GM19193 (cell line): Measurements from ENCODE around the gene ZNF425.

ENCODE experiments used
- POLR2A ChIP-seq: IDR thresholded peaks from 4 replicates; pipeline ENCODE4 v1.6.1; 2011; ENCODE audit not compliant: insufficient read depth, insufficient read length; ENCODE audit errors: extremely low read depth

The ZNF425 gene

DNA sequence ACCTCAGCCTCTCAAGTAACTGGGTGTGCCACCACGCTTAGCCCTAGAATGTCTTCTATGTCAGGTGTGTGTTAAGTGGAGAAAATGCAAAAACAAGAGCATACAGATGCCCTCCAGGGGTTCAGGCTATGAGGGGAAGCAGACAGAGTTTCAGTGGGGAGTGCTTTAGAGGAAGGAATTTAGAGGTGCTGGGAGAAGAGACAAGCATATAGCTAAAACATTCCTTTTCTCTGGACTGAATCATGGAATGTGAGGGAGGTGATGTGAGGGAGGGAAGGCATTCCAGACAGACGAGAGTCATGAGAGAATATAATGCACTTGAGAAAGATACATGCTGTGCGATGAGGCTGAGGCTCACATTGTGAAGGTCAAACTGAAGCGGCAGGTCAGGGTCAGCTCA, 29.0 kb downstream of the ZNF425 start:
- no peak for TF ChIP-seq POLR2A

DNA sequence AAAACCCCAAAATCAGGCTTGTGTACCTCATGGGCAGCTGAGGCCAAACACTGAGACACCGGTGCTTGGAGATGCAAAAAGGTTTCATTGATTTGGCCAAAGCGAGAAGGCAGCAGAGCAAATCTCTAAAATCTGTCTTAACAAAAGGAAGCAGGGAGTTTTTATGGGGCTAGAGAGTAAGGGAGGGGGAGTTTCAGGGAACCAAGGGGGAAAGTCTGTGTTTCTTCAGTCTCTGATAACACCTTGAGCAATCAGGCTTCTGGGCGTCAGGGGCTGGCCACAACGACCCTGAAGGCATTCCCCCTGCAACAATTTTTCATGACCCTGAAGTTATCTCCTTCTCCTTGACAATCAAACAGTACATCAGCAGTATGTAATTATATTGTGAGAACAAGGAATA, 32.9 kb downstream of the ZNF425 start:
- no peak for TF ChIP-seq POLR2A

DNA sequence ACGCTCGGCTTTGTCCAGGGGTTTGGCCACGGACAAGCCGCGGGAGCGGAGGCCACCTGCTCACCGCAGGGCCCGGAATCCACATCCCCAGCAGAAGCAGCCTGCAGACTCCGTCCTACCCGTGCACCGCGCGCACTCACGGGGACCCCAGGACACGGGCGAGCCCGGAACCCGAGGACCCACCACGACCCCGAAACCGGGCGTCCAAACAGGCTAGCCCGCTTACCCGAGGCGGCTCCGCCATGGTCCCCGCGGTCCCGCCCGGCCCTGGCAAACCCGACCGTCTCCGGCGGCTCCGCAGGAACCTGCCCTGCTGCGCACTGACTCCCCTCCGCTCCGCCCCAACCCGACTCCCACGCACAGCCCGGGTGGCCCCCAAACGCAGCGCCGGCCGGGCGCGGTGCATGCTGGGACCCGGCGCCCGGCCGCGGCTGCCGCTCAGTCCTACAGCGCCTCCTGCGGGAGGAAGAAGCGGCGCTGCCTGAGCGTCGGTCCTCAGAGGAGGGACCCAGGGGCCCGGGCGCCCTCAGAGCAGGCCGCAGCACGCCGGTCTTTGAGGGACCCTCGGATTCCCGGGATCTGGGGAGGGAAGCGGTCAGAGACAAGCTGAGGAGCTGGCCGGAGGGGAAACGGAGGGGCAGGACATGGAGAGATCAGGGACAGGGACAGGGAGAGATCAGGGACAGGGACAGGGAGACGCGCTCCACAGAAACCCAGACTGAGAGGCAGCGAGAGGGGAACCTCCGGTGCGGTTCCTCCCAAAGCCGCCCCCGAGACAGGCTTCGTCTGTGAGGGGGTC, 35.5 kb downstream of the ZNF425 start, which contains the start of gene ZNF786:
TSS of gene ZNF786 (minus strand) at position 322 of the 799 bp plus-strand sequence. CDS start at position 244, 78 bp downstream.
- TF ChIP-seq POLR2A = peak; percentile 92

DNA sequence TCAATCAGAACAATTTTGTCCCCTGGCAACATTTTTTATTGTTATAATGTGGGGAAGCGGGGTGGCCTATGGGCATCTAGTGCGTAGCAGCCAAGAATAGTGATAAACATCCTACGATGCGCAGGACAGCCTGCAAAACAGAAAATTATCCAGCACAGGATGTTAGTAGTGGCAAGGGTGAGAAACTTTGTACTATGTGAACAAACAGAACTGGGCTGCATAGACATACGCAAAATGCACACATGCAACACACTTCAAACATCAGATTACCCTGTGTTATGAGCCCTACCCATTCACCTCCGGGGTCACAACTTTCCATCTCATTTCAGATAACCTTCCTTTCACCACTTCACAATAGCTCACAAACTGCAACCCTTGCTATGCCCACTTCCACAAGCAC, 38.7 kb downstream of the ZNF425 start:
- no peak for TF ChIP-seq POLR2A

DNA sequence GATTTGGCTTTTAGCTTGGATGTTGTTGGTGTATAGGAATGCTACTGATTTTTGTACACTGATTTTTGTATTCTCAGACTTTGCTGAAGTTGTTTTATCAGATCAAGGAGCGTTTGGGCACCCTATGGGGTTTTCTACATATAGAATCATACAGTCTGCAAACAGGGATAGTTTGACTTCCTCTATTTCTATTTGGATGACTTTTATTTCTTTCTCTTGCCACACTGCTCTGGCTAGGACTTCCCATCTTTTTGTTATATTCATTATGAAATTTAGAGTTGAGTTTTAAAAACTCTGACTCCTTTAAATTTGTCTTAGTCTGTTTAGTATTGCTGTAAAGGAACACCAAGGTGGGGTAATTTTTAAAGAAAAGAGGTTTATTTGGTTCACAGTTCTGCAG, 40.3 kb downstream of the ZNF425 start:
- no peak for TF ChIP-seq POLR2A

DNA sequence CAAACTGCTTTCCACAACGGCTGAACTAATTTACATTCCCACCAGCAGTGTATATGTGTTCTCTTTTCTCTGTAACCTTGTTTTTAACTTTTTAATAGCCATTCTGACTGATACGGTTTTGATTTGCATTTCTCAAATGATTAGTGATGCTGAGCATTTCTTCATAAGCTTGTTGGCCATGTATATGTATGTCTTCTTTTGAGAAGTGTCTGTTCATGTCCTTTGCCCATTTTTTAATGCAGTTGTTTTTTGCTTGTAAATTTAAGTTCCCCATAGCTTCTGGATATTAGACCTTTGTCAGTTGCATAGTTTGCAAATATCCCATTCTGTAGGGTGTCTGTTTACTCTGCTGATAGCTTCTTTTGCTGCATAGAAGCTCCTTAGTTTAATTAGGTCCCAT, 41.7 kb downstream of the ZNF425 start:
- no peak for TF ChIP-seq POLR2A

DNA sequence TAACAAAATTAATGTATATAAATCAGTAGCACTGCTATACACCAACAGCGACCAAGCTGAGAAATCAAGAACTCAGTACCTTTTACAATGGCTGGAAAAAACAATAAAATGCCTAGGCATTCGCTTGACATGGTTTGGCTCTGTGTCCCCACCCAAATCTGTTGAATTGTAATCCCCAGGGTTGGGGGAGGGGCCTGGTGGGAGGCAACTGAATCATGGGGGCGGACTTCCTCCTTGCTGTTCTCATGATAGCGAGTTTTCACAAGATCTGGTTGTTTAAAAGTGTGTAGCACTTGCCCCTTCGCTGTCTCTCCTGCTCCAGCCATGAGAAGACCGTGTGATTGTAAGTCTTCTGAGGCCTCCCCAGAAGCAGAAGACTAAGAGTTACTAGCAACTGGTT, 44.2 kb downstream of the ZNF425 start:
- TF ChIP-seq POLR2A = no peak

DNA sequence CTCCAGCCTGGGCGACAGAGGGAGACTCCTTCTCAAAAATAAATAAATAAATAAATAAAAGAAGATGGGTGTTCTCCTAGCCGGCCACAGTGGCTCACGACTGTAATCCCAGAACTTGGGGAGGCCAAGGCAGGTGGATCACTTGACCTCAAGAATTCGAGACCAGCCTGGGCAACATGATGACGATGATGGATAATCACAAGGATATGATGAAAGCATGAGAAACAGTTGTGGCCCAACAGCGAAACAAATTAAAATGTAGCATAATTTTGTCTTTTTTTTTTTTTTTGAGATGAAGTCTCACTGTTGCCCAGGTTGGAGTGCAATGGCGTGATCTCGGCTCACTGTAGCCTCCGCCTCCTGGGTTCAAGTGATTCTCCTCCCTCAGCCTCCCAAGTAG, 48.5 kb downstream of the ZNF425 start:
- no peak for TF ChIP-seq POLR2A

DNA sequence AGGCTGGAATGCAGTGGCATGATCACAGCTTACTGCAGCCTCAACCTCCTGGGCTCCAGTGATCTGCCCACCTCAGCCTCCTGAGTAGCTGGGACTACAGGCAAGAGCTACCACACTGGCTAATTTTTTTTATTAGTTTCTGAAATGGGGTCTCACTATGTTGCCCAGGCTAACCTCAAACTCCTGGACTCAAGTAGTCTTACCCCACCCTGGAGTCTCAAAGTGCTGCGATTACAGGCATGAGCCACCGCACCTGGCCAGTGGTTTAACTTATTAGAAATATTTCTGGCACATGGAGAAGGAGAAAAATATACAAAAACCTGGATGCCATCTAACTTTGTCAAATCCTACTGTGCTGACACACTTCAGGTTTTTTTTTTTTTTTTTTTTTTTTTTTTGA, 50.8 kb downstream of the ZNF425 start:
- TF ChIP-seq POLR2A = no peak

DNA sequence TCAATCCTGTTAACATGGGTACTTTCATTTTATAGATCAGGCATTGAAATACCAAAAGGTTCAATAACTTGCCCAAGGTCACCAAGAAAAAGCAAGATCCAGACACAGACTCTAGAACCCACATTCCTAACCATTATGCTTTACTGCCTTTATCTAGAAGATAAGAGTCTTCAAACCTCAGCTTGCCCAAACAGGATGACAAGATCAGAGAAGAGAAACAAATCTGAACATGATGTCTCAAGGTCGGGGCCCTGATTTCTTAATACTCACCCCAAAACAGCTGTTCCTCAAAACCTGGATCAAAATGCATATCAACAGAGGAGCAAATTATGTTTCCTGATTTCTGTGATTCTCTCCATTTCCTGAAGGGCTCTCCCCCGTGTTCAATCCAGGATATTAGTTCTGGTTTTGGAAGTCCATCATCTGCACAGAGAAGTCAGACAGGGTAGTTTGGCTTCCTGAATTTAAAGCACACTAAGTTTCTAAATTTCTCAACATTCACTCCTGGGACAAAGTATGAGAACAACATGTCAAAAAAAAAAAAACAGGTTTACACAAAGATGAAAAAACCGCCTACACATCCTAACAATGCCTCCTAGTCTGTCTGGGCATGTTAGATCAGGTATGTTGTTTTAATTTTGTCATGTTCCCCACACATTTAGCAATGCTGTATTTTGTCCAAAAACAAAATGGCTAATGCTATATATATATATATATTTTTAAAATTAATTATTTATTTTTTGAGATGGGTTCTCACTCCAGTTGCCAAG, 51.8 kb downstream of the ZNF425 start:
- no peak for TF ChIP-seq POLR2A

DNA sequence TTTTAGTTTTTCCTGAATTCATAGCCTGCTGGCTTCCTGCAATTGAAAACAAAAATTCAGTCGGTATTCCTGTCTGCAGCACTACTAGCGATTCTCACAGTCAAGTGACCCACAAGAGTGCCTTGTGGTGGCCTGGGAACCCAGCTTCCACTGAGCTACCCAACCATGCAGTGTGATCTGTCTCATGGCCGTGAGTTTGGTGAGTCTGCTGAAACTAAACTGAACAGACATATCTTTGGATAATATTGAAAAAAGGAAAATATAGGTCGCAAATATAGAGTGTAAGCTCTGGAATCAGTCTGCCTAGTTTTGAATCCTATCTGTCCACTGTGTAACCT, 53.7 kb downstream of the ZNF425 start:
- no peak for TF ChIP-seq POLR2A

DNA sequence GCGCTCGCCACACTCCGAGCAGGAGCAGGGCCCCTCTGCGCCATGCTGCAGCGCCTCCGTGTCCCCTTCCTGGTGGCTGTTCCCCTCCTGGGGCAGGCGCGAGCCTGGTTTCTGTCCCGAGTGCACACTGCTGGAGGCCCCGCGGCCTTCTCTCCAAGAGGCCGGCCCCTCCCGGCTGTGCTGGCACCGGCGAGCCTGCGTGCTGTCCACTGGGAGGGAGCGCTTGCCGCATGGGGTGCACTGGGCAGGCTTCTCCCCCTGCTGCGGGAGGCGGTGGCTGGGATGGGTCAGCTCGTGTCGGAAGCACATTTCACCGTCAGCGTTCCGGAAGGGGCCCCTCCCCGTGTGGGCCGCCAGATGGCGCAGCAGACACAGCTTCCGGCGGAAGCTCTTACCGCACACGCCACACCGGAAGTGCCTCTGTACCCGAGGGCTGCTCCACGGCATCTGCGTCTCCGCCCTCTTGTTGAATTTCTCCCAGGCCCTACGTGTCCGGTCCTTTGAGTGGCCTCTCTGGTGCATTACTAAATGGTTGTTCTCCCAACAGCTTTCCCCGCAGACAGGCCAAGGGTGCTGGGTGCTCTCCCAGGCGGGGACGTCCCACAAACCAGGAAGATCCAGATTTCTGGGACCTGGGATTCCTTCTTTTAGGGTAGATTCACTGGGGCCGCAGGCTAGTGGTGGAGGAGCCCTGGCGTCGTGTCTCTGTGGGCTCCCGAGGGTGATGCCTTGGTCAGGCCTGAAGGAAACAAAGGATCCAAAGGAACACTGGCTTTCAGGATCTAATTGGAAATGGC, 54.3 kb downstream of the ZNF425 start:
- TF ChIP-seq POLR2A = no peak

DNA sequence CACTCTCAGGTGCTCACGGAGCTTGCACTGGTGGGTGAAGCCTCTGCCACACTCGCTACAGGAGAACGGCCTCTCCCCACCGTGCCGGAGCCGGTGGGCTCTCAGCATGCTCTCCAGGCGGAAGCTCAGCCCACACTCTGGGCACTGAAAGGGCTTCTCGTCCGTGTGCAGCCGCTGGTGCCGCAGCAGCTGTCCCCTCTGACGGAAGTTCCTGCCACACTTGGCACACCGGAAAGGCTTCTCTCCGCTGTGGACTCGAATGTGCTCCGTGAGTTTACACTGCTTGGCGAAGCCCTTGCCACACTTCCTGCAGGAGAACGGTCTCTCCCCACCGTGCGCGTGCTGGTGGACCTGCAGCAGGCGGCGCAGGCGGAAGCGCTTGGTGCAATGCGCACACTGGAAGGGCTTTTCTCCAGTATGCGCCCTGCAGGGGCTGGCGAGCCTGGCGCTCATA, 54.9 kb downstream of the ZNF425 start:
- no peak for TF ChIP-seq POLR2A

DNA sequence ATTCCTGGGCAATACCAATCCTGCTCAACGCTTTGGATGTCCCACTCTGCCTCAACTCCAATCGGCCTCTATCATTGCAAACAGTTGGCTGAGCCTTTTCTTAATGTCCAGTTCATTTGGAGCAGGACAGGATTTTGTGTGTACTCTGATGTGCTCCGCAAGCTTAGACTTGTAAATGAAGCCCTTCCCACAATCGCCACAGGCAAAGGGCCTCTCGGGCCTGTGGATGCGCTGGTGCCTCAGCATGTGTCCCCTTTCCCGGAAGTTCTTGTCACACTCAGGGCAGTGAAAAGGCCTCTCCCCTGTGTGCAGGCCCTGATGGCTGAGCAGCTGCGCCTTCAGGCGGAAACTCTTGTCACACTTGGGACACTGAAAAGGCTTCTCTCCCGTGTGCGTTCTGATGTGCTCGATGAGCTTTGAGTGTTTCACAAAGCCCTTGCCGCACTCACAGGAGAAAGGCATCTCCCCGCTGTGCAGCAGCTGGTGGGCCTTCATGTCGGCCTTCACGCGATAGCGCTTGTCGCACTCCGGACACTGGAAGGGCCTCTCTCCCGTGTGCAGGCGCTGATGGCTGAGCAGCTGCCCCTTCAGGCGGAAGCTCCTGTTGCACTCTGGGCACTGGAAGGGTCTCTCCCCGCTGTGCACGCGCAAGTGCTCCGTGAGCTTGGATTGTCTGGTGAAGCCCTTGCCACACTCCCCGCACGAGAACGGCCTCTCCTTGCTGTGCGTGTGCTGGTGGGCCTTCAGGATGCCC, 55.6 kb downstream of the ZNF425 start:
- TF ChIP-seq POLR2A = no peak

DNA sequence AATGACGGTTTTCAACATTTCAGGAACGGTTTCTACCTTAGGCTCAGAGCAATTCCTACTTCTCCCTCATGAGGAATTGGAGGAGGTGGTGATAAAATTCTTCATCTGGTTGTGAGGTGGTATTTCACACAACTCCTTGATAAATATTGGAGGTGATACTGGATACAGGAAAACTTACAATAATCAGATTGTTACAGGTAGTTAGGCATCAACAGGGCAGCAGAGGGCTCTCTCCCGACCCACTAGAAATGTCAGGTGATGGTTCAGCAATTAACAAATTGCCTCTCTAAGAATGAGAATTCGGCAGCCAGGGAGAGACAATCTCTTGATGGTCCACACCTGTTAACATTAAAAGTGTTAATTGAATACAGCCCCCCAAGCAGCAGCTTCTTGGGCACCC, 58.3 kb downstream of the ZNF425 start:
- no peak for TF ChIP-seq POLR2A

DNA sequence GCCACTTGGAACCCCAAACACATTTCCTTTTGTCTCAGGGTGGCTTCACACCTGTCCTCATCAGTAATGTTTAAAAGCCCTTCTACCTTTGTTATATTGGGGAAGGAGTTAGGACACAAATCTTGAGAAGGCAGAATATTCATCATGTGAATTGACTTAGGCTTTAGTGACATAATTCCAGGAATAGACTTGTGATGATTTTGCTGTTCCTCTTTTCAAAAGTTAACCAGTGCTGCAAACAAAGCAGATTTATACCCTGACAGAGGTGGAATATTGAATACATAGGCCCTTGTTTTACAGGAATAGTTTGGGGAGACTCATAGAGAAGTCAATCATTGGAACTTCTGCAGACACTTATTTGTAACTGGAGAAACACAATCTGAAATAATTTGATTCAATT, 62.6 kb downstream of the ZNF425 start:
- TF ChIP-seq POLR2A = no peak

DNA sequence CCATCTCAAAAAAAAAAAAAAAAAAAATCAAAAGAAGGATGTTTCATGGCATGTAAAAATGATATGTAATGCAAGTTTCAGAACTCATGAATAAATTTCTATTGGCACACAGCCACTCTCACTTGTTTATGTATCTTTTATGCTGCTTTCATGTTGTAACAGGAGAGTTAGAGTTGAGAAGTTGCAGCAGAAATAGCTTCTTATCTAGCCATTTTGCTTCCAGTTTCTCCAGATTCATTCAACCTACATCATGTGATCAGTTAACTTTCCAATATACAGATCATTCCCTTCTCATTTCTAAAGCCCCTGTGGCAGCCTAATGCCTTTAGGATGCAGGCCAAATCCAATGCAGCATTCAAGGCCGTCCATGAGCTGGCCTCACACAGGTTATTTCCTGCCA, 66.0 kb downstream of the ZNF425 start:
- TF ChIP-seq POLR2A = no peak
